GM18517 (cell line): ENCODE results near the gene SLC41A3.
"Not testable (repeated sequence)": the region's sequence is repeated elsewhere in the genome, so short reads cannot be mapped to it uniquely, and the experiment has no call there.

Experiments
- ATAC-seq: cut with Tn5 transposase; IDR thresholded peaks from one replicate; pipeline ENCODE4 v1.9.1; 2021; ENCODE audit warnings: mild to moderate bottlenecking, moderate library complexity; ENCODE audit not compliant: unreplicated experiment

Gene SLC41A3

DNA sequence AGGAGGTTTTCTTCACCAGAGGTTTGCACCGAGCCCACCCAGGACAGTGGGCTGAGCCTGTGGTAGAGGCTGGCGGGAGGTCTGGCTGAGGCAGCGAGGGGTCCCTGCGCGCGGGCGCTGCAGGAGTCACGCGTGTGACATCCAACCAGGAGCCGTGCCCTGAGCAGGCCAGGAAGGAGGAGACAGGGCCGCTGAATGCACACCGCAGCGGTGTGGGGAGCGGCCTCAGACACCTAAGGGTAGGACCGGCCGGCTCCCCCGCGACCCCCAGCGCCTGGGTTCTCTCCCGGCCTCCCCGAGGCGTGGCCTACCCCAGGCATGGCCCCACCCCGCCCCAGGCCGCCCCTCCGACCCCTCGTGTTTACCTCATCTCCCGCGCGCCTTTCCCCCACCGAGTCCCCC lies 412 bp downstream of the SLC41A3 start:
- peak; percentile 38 for ATAC-seq

DNA sequence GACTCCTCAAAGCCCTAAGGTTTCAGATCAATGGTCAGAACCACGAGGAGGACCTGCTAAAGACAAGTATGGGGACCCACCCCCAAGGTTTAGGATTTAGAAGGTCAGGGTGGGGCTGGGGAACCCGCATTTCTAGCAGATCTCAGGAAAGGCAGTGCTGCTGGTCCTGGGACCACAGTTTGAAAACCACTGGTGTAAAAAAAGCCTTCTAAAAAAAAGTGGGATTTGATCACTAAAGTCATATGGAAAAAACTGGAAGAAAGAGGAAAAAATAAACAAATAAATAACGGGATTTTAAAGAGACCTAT lies 832 bp downstream of the SLC41A3 start:
- ATAC-seq: no peak

DNA sequence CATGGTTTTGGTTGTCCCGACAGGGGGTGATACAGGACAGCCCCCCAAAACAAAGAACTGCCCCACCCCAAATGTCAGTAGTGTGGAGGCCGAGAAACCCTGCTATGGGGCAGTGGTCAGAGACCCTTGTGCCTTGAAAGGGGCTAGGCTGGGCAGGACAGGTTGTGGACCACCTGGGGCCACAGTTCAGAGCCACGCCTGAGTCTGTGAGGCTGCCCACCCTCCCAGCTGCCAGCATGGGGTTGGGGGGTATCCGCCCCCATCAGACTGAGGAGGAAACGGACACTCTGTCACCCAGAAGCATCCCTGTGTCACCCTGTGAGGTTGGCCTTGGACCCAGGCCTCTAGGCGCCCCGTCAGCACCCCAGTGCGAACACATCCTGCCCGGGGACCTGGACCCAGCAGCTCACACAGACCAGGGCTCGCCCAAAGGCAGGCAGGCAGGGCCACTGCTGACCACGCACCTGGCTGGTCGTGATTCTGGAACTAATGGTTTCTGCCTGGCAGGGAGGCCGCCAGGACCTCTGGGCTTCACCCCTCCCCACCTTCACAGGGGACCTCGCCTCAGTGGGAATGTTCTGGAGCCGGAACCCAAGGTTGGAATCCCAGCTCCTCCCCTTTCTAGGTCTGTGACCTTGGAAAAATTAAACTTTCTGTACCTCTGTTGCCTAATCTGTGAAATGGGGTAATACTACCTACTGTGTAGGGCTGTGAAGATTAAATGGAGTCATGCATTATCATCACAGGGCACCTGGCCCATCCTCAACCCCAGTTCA lies 1.4 kb downstream of the SLC41A3 start:
- ATAC-seq: no peak

DNA sequence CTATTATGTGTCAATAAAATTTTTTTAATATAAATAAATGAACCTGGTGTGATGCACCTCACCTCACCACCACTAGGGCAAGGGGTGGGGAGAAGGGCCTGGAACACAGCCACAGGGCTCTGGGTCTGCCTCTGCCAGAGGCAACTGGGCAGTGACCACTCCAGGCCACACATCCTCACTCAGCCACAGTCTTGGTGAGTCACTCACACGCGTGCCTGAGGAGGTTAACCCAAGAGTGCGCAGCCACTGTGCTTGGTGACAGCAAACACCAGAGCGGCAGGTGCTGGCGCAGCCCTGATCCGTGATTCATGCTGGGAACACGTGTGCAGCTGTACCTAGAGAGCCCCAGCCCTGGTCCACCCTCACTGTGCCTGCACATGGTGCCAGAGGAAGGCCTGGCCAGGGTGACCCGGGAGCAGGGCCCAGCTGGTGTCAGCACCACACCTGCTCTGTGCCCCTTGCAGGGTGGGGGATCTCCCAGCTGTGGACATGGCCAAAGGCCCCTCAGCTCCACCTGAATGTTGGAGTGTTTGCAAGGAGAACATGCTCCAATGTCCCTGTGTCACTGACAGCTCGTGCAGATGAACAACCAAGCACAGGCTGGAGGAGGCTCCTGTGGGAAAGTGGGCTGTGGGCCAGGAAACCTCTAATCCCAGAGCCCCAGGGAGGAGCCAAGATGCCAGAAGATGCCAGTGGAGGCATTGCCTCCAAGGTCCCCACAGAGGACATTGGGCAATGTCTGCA lies 2.1 kb downstream of the SLC41A3 start:
- ATAC-seq: no peak

DNA sequence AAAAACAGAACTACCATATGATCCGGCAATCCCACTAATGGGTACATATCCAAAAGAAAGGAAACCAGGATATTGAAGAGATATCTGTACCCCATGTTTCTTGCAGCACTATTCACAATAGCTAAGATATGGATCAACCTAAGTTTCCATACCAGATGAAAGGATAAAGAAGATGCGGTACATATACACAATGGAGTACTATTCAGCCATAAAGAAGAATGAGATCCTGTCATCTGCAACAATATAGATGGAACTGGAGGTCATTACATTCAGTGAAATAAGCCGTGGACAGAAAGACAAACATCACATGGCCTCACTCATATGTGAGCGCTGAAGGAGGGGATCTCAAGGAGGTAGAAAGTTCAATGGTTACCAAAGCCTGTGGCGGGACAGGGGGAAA lies 3.0 kb downstream of the SLC41A3 start:
- no peak for ATAC-seq

DNA sequence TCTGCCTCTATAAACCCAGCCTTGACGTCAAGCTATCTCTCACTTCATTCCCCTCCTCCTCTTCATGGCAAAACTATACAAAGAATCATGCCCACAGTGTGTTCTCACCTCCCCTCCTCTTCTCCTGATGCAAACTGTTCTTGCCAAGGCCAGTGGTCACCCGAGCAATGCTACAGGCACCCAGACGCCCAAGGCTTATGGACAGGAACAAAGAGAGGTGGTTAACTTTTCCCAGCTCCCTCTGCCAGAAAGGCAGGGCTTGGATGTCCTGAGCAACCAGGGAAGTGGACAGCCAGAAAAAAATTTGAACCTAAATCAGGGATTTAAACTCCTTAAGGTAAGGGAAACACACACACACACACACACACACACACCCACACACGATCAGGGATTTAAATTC lies 5.1 kb downstream of the SLC41A3 start:
- no peak for ATAC-seq

DNA sequence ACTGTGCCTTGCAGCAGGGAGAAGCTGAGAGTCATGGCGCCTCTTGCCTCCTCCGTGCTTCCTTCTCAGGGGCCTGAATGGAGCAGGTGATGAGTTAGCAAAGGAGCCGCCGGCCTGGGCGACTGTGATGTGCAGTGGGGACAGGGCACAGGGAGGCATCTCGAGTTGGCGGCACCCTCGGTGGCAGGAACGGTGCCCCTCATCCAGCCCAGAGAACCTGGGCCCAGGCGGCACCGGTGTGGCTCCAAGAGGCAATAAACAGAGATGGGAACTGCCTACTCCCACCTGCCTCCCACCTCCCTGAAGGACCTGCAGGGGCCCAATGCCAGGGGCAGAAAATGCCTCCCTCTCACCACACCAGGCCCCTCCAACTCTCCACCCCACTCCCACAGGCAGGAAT lies 6.2 kb downstream of the SLC41A3 start:
- no peak for ATAC-seq

DNA sequence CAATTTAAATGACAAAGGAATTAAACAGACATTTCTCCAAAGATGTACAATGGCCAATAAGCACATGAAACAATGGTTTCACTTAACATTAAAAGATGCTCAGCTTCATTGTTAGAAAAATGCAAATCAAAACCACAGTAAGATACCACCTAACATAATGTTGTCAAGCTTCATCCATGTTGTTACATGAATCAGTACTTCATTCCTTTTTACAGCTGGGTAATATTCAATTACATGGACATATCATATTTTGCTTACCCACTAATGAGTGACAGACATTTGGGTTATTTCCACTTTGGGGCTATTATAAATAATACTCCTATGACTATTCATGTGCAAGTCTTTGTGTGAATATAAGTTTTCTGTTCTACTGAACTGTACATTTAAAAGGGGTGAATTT lies 7.8 kb downstream of the SLC41A3 start:
- ATAC-seq: no peak

DNA sequence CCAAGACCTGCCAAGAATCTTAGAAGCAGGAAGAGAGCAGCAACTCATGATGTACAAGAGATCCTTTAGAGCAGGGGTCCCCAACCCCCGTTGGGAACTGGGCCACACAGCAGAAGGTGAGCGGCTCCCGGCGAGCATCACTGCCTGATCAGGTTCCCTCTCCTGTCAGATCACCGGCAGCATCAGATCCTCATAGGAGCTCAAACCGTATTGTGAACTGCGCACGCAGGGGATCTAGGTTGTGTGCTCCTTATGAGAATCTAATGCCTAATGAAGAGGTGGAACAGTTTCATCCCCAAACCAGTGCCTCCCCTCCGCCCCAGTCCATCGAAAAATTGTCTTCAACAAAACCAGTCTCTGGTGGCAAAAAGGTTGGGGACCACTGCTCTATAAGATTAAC lies 13.8 kb downstream of the SLC41A3 start:
- no peak for ATAC-seq

DNA sequence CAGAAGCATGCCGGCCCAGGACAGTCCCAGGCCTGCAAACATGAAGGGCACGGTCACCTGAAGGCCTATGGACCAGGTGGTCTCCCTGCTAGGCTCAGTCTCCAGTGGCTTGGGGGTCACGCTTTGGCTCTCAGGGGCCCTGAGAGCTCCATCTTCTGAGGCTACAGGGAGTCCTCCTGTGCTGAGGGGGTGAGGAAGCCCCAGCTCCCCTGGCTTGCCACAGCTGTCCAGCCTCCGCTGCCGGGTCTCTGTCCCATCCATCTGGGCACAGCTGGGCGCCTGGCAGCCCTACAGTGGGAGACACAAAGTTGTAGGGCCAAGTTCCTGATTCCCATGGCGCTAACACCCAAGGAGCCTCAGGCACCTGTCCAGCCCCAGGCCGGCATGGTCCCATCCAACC lies 16.0 kb downstream of the SLC41A3 start:
- ATAC-seq: no peak

DNA sequence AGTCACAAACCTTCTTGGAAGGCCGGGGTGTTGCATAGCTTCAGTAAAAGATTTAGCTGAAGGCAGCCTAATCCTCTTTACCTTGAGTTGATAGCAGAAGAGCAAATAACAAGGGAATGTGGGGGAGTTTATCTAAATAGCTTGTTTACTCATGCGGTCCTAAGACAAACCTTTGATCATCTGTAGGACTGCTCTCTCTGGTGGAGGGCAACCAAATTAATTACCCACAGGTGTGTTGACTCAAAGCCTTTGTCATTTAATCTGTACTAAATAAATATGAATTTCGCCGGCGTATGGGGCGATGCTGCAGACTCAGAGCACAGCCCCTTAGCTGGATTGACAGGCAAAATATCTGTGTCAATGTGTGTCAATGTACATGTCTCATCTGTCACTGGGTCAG lies 17.2 kb downstream of the SLC41A3 start:
- not testable (repeated sequence) for ATAC-seq

DNA sequence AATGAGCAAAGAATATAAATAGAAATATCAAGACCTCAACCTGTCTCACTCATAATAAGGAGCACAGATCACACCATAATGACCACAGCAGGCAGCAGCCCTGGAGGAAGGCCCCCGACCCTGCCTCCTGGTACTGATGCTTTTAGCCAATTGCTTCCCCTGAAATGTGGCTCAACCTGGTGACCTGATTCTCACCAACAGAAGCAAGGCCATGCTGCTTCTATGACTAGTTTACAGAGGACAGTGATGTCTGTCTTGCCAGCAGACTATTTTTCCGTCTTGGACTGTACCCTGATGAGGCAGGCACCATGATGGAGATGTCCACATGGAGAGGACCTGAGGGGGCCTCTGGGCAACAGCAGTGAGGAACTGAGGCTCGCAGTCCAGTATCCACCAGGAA lies 18.0 kb downstream of the SLC41A3 start:
- ATAC-seq: no peak

DNA sequence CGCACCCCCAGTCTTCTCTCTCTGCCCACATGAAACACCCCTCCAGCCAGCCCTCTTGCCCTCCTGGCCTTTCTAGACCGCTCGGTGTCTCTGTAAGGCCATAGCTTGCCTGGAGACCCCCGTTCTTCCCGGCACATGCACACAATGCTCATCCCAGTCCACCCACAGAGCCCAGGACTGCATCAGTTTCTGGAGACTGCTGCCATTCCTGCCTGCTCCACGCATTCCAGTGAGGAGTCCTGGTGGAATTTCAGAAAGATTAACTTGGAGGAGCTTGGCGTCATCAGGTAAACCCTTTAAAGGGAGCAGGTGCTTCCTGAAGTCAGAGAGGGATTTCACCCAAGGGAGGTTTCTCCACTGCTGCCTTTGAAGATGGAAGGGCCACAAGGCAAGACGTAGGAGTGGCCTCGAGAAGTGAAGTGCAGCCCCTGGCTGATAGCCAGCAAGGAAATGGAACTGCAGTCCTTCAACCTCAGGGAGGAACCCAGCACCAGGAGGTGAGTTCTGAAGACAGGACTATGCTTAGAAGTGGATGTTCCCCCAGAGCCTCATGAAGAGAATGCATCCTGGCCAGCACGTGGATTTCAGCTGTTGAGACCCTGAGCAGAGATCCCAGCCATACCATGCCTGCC lies 19.2 kb downstream of the SLC41A3 start:
- ATAC-seq: no peak

DNA sequence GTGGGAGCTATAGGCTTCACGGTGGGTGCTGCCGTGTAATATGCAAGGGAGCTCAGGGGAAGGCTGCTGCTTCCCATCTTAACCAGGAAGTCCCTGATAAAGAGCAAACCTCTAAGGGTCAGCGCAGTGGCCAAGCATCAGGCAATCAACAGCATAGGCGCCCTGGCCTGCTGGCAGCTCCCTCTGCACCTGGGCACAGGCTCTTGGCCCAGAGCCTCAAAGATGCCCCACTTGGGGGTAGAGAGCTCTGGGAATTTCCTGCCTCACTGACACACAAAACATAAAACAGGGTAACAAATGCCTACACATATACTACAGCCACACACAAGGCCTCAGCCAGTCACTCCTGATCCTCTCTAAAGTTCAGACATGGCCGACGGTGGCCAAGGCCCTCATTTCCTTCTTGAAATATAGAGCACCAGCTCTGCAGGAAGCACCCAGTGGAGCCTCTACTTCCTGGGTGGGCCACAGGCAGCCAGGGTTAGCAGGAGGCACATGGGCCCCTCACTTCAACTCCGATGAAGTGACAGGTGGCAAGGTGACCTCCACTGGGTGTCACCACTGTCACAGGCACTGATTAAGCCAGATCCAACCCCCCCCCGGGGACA lies 20.5 kb downstream of the SLC41A3 start:
- no peak for ATAC-seq

DNA sequence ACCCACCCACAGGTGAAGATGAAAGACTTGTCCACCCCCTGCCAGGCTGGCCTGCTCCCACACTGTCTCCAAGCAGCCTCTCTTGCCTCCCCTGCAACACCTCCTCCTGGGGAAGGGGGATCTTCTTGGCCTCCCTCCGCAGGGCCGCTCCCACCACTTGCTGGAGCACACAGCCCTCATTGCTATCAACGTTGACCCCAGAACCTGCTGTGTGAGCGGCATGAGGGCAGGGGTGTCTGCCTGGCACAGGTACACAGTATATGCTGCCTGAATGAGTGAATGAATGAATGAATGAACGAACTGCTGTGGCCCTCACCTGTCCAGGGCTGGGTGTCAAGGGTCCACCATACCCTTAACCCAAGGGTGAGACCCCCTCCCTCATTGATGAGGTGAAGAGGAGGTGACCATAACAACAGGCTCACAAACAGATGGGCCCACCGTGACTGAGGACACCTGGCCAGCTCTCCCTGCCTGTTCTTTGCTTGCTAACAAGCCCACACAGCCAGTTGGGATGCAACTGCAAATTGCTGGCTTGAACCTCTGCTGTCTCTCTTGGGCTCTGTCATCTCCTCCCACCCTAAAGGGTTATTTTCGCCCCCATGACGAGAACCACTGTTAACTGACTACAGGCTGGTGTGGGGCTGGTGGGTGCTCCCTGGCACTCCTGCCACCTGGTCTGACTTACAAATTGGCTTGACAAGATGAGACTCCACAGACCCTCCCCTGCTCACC lies 22.5 kb downstream of the SLC41A3 start:
- no peak for ATAC-seq

DNA sequence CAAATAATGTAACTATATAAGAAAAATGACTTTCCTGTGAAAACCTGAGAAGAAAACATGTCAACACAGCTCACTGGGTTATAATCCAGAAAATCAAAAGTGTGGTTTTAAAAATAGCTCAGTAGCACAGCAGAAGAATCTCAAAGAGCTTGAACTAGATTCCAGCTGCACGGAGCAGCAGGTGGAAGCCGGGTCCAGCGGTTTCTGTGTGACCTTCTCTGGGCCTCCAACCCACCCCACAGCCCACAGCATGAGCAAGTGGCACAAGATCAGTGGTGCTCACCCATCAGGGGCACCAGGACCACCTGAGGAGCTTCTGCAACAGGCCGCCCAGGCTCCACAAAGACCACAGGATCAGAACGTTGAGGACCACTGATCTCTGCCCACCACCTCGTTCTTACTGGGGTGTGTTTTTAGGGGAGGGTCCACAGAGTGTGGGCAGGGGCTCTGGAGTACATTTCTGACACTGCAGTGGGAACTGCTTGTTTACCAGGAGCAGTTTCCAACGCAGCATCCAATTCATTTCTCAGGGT lies 23.2 kb downstream of the SLC41A3 start:
- no peak for ATAC-seq

DNA sequence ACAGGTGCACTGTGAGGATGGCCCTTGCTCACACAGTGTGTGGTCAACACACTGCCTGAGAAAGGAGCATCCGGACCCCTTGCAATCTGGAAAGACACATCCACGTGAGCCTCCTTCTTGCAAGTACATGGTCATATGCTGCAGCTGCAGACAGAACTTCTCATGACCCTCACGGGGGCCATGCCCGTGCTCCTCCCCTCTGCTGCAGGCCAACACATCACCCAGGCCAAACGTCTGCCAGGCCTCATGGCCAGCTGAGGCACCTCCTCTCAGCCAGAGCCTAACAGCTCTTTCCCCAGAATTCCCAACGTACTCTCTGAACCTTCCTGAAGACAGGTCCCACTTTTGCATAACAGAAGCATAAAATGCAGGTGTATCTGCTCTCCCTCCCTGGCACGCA lies 25.3 kb downstream of the SLC41A3 start:
- ATAC-seq: no peak

DNA sequence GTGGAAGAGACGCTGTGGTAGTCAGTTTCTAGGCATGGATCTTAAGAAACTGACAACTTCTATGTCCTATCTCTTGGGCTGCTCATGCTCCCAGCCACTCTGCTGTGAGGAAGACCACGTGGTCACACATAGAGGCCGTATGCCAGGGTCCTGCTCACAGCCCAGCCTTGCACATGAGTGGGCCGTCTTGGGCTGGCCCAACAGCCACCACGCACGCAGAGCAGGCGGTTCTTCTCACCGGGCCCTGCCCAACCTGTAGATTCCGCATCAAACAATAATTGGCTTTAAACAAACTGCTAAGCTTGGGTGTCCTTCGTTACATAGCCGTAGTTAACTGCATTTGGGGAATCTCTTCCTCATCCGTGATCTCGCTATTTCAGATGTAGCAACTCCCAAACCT lies 26.0 kb downstream of the SLC41A3 start:
- no peak for ATAC-seq

DNA sequence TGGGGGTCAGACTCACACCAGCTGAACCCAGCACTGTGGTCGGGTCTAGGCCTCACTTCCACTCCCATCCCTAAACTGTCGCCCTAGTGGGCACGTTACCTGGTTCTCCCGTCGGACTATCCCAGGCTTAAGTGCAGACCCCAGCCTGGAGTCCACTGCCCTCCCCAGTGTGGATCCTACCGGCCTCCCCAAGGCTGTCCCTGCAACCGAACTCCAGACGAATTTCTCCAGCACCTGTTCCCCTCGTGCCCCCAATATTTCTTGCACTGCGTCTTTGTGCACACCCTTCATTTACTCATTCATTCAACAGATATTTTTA lies 26.5 kb downstream of the SLC41A3 start:
- no peak for ATAC-seq

DNA sequence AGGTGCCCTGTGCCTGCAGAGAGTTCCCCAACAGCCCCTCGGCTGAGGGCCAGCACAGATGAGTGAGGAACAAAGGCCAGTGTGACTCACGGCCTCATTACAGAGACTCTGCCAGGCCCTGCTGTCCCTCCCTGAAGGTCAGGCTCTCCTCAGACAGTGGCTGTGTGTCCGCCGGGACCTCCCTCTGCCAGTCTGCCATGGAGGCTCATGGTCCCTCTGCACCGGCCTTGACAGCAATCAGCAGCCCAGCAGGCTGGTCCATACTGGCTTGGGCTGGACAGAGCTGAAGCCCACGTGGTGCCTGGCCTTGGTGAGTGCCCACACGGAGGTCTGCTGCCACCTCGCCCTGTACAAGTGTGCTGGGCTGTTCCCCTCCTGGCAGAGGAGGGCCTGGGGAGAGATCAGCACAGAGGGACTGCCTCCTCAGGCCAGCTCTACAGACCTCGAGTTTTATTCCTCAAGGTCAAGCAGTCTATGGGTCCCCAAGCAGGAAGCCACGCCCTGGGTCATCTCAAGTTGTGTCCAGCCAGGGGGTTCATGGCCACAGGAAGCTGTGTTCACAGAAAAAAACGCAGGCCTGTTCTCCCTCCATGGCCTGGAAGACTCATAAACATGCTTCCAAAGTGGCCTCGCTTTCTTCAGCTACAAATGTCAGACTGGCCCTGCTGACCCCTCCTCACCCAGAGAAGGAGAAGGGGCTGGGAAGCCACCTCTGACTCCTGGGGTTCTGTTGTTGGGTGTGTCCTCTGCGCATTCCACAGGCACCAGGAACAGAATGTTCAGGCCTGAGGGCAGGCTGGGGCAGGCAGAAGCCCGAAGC lies 27.0 kb downstream of the SLC41A3 start:
- ATAC-seq: no peak
